SH-SY5Y (cell line): ENCODE results near the gene ATP6V1B1.

ENCODE experiments used
- GATA2 ChIP-seq: IDR thresholded peaks from 2 replicates; pipeline ENCODE4 v1.6.1; 2011; ENCODE audit warnings: mild to moderate bottlenecking, low read depth, low read length
- GATA3 ChIP-seq: IDR thresholded peaks from 2 replicates; pipeline ENCODE4 v1.6.1; 2011; ENCODE audit warnings: low read depth, mild to moderate bottlenecking, low read length, moderate library complexity

DNA sequence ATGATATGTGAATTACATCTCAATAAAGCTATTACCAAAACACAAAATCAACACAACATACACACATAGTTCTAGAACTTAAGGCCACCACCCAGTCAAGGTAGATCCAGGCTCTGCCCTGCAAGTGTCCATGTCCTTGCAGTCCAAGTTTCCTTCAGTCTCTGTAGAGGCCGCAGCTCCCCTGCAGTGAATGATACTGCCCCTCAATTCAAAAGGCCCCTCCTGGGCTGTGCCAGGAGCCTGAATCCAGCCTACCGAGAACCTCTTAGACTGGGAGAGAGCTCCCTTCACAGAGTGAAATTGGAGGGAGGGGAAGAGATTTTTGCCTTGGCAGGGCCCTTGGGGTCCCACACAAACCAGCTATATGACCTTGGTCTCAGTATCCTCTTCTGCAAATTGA lies 42.5 kb upstream of the ATP6V1B1 start:
- TF ChIP-seq GATA2: no peak
- no peak for TF ChIP-seq GATA3
